Liver (tissue), 9 donors: ENCODE measurements around the gene AMBRA1. TPM values are rescaled to one million over a fixed set of nuclear protein-coding genes. Genes with fewer than 3 reads are reported as not detected.

Source experiments
- DNase-seq: peaks from one replicate; pipeline ENCODE4 v3.0.0-alpha.2; 2017; ENCODE audit warnings: low spot score
- H3K27ac ChIP-seq, 2 donors: one replicate each; pipeline ENCODE4 v1.7.0; 2013; ENCODE audit warnings: inconsistent platforms in 2 of 2, low read length in 2 of 2, control low read depth in 1 of 2, low read depth in 1 of 2, mild to moderate bottlenecking in 1 of 2
- H3K27me3 ChIP-seq, 4 donors: one replicate each; pipeline versions ENCODE4 v1.6.1 to v1.7.0; 2013; ENCODE audit warnings: low read length in 3 of 4, inconsistent platforms in 1 of 4, mild to moderate bottlenecking in 1 of 4, moderate library complexity in 1 of 4; ENCODE audit not compliant: control insufficient read depth in 4 of 4, insufficient read depth in 4 of 4
- H3K36me3 ChIP-seq, 4 donors: one replicate each; pipeline versions ENCODE4 v1.6.1 to v1.7.0; 2013; ENCODE audit warnings: low read length in 3 of 4, mild to moderate bottlenecking in 3 of 4, low read depth in 1 of 4, moderate library complexity in 1 of 4; ENCODE audit not compliant: control insufficient read depth in 4 of 4, insufficient read depth in 3 of 4
- H3K4me1 ChIP-seq, 4 donors: one replicate each; pipeline versions ENCODE4 v1.6.1 to v1.7.0; 2013; ENCODE audit warnings: low read length in 3 of 4, mild to moderate bottlenecking in 3 of 4, moderate library complexity in 1 of 4; ENCODE audit not compliant: control insufficient read depth in 4 of 4, insufficient read depth in 4 of 4
- H3K4me3 ChIP-seq, 3 donors: one replicate each; pipeline versions ENCODE4 v1.6.1 to v1.7.0; 2013; ENCODE audit warnings: low read length in 3 of 3, control low read depth in 1 of 3, low read depth in 1 of 3, mild to moderate bottlenecking in 1 of 3
- H3K9ac ChIP-seq, 2 donors: one replicate each; pipeline ENCODE4 v1.7.0; 2013; ENCODE audit warnings: low read length in 2 of 2, mild to moderate bottlenecking in 2 of 2, moderate library complexity in 2 of 2, control low read depth in 1 of 2, low read depth in 1 of 2
- H3K9me3 ChIP-seq, 4 donors: one replicate each; pipeline versions ENCODE4 v1.6.1 to v1.7.0; 2013; ENCODE audit warnings: low read length in 3 of 4; ENCODE audit not compliant: control insufficient read depth in 4 of 4
- CTCF ChIP-seq: fragments of 150-350 bp; IDR thresholded peaks from 2 replicates; pipeline ENCODE4 v1.5.1; 2017; ENCODE audit warnings: improper control_type of control experiment, low read depth, low read length; ENCODE audit not compliant: missing input control
- EGR1 ChIP-seq, 2 donors: IDR thresholded peaks; 2 replicates each; pipeline ENCODE4 v1.6.1; 2016 to 2018; ENCODE audit warnings: antibody characterized with exemption in 2 of 2, low read depth in 2 of 2
- FOXA1 ChIP-seq: IDR thresholded peaks from 2 replicates; pipeline ENCODE4 v1.6.1; 2016; ENCODE audit warnings: antibody characterized with exemption
- FOXA2 ChIP-seq: IDR thresholded peaks from 2 replicates; pipeline ENCODE4 v1.6.1; 2016; ENCODE audit warnings: antibody characterized with exemption
- GABPA ChIP-seq, 2 donors: IDR thresholded peaks in 1 of 2; conservative IDR thresholded peaks in 1 of 2; 2 replicates each; pipeline ENCODE4 v1.6.1; 2016; ENCODE audit warnings: antibody characterized with exemption in 2 of 2, mild to moderate bottlenecking in 1 of 2, moderate library complexity in 1 of 2
- HNF4A ChIP-seq, 2 donors: conservative IDR thresholded peaks; 2 replicates each; pipeline ENCODE4 v1.6.1; 2016; ENCODE audit warnings: antibody characterized with exemption in 2 of 2, mild to moderate bottlenecking in 2 of 2
- HNF4G ChIP-seq: IDR thresholded peaks from 2 replicates; pipeline ENCODE4 v1.6.1; 2016; ENCODE audit warnings: antibody characterized with exemption
- JUND ChIP-seq, 2 donors: IDR thresholded peaks; 2 replicates each; pipeline ENCODE4 v1.6.1; 2016; ENCODE audit warnings: antibody characterized with exemption in 2 of 2
- MAX ChIP-seq: IDR thresholded peaks from 2 replicates; pipeline ENCODE4 v1.6.1; 2016; ENCODE audit warnings: antibody characterized with exemption
- RAD21 ChIP-seq, 2 donors: IDR thresholded peaks; 2 replicates each; pipeline ENCODE4 v1.6.1; 2016; ENCODE audit warnings: antibody characterized with exemption in 2 of 2, mild to moderate bottlenecking in 2 of 2
- RXRA ChIP-seq, 2 donors: IDR thresholded peaks; 2 replicates each; pipeline ENCODE4 v1.6.1; 2017 to 2018; ENCODE audit warnings: antibody characterized with exemption in 2 of 2, mild to moderate bottlenecking in 1 of 2
- SP1 ChIP-seq: IDR thresholded peaks from 2 replicates; pipeline ENCODE4 v1.6.1; 2018; ENCODE audit warnings: antibody characterized with exemption, mild to moderate bottlenecking
- TAF1 ChIP-seq: conservative IDR thresholded peaks from 2 replicates; pipeline ENCODE4 v1.6.1; 2016; ENCODE audit warnings: antibody characterized with exemption, mild to moderate bottlenecking
- WGBS: extraction: QIAGEN DNeasy Blood & Tissue Kit; methylation state at CpG from one replicate; pipeline ENCODE4 v1.1.7; 2013; 5-methylcytosine and 5-hydroxymethylcytosine counted together
- polyA plus RNA-seq, 2 donors: library from polyadenylated mRNA; stranded (reverse) in 1 of 2; unstranded in 1 of 2; fragments of 200-250 nt in 1 of 2; fragments of >200 nt in 1 of 2; fragmentation: Nextera tagmentation in 1 of 2; extraction: Ambion mirVana in 1 of 2; gene quantifications; one replicate each; pipeline versions ENCODE4 v1.2.1 to v1.2.3, GENCODE V29; 2013 to 2015
- total RNA-seq, 2 donors: library from RNA; depleted of rRNA; stranded (reverse); fragments of >200 nt; gene quantifications; one replicate each; pipeline ENCODE4 v1.2.3, GENCODE V29; 2014
- TF ChIP-seq, protein P1 (sequence below): IDR thresholded peaks from 2 replicates; pipeline ENCODE4 v1.6.1; 2016; ENCODE audit warnings: antibody characterized with exemption
- TF ChIP-seq, protein P2 (sequence below): IDR thresholded peaks from 2 replicates; pipeline ENCODE4 v1.6.1; 2016; ENCODE audit warnings: antibody characterized with exemption
- TF ChIP-seq, protein P3 (sequence below): IDR thresholded peaks from 2 replicates; pipeline ENCODE4 v1.6.1; 2016; ENCODE audit warnings: antibody characterized with exemption, mild to moderate bottlenecking
- donor health status: healthy.
- donor health status: healthy.
- donor health status: healthy.
- donor health status: healthy.
- donor health status: healthy.

AMBRA1 gene
- total and polyA plus RNA-seq, 4 donors, result 3.7 to 25.7 (median 15.1) TPM

- Histone ChIP-seq H3K27ac (no peak overlapping the region), H3K27me3 (no peaks in the 10 kb centered on the region)
Observed at GRCh38 chr11:46611526-46612304, 17.9 kb upstream of the AMBRA1 start.

GRCh38 chr11:46609386-46609785 lies 15.6 kb upstream of the AMBRA1 start:
- 95% methylated on average over 6 of the region's 6 CpGs for WGBS
- Histone ChIP-seq H3K4me1 (peaks cover 0 to 2% (median 0%) of the 10 kb centered on the region in 4 donors), H3K9me3 (no peaks in the 10 kb centered on the region), H3K9ac (no peak overlapping the region), H3K27ac (no peak overlapping the region), H3K27me3 (no peaks in the 10 kb centered on the region), H3K36me3 (no peaks in the 10 kb centered on the region), H3K4me3 (no peak overlapping the region)
- DNase-seq, result no peak
- TF ChIP-seq RAD21 (IDR thresholded peaks at IDR 0.05), result no peak
- no peak for TF ChIP-seq RXRA (IDR thresholded peaks at IDR 0.05)
- no peak for TF ChIP-seq JUND (IDR thresholded peaks at IDR 0.05)
- no peak for TF ChIP-seq EGR1 (IDR thresholded peaks at IDR 0.05; ENCODE audit: low read depth in 2 of 2)
- no peak for TF ChIP-seq FOXA2

More at GRCh38 chr11:46611526-46612304, 17.9 kb upstream of the AMBRA1 start:
- peak; percentile 52 for DNase-seq
- H3K4me1 ChIP-seq, result peaks cover 2 to 13% (median 9%) of the 10 kb centered on the region in 4 donors
- 73% methylated on average over 5 of the region's 5 CpGs for WGBS
- no peaks in the 10 kb centered on the region for H3K36me3 ChIP-seq
- TF ChIP-seq, protein P1, sequence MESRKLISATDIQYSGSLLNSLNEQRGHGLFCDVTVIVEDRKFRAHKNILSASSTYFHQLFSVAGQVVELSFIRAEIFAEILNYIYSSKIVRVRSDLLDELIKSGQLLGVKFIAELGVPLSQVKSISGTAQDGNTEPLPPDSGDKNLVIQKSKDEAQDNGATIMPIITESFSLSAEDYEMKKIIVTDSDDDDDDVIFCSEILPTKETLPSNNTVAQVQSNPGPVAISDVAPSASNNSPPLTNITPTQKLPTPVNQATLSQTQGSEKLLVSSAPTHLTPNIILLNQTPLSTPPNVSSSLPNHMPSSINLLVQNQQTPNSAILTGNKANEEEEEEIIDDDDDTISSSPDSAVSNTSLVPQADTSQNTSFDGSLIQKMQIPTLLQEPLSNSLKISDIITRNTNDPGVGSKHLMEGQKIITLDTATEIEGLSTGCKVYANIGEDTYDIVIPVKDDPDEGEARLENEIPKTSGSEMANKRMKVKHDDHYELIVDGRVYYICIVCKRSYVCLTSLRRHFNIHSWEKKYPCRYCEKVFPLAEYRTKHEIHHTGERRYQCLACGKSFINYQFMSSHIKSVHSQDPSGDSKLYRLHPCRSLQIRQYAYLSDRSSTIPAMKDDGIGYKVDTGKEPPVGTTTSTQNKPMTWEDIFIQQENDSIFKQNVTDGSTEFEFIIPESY, result no peak
- TF ChIP-seq FOXA1 (no peak), JUND (IDR thresholded peaks at IDR 0.05) (no peak), HNF4A (conservative IDR thresholded peaks at IDR 0.05) (no peak), TAF1 (no peak), HNF4G (no peak), MAX (no peak), CTCF (no peak), RXRA (IDR thresholded peaks at IDR 0.05) (no peak)
- TF ChIP-seq, protein P2, sequence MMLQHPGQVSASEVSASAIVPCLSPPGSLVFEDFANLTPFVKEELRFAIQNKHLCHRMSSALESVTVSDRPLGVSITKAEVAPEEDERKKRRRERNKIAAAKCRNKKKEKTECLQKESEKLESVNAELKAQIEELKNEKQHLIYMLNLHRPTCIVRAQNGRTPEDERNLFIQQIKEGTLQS, result no peak
- H3K9me3 ChIP-seq, result no peaks in the 10 kb centered on the region
- H3K4me3 ChIP-seq, result no peak overlapping the region
- H3K9ac ChIP-seq, result no peak overlapping the region

DNA sequence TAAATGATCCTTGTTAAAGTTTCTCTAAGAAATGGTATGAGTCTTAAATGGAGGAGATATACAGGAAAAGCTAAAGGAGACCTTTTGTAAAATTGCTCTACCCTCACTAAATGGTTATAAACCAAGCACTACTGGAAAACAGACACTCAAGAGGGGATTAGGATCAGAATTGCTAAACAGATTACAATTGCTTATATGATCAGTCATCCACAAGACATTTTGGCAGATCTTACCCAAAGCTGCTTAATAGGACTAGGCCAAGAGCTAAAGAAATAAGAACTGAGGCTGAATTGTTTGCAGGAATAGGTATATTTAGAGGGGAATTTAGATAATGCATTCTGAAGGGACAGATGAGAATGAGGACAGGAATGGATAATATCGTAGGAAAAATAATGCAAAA lies 13.7 kb upstream of the AMBRA1 start:
- Histone ChIP-seq H3K4me1 (peaks cover 0 to 2% (median 0%) of the 10 kb centered on the region in 4 donors), H3K36me3 (peaks cover 0 to 4% (median 0%) of the 10 kb centered on the region in 4 donors), H3K27ac (no peak overlapping the region), H3K9ac (no peak overlapping the region), H3K4me3 (no peak overlapping the region), H3K27me3 (no peaks in the 10 kb centered on the region), H3K9me3 (no peaks in the 10 kb centered on the region)
- WGBS, result 96% methylated on average over 1 of the region's 1 CpG
- no peak for DNase-seq
- TF ChIP-seq GABPA (IDR thresholded peaks at IDR 0.05 in 1 of 2, conservative IDR thresholded peaks at IDR 0.05 in 1 of 2) (no peak), FOXA2 (no peak), RAD21 (IDR thresholded peaks at IDR 0.05) (no peak), HNF4A (conservative IDR thresholded peaks at IDR 0.05) (no peak), SP1 (no peak), EGR1 (IDR thresholded peaks at IDR 0.05; ENCODE audit: low read depth in 2 of 2) (no peak), RXRA (IDR thresholded peaks at IDR 0.05) (no peak), HNF4G (no peak)
- TF ChIP-seq, protein P3, sequence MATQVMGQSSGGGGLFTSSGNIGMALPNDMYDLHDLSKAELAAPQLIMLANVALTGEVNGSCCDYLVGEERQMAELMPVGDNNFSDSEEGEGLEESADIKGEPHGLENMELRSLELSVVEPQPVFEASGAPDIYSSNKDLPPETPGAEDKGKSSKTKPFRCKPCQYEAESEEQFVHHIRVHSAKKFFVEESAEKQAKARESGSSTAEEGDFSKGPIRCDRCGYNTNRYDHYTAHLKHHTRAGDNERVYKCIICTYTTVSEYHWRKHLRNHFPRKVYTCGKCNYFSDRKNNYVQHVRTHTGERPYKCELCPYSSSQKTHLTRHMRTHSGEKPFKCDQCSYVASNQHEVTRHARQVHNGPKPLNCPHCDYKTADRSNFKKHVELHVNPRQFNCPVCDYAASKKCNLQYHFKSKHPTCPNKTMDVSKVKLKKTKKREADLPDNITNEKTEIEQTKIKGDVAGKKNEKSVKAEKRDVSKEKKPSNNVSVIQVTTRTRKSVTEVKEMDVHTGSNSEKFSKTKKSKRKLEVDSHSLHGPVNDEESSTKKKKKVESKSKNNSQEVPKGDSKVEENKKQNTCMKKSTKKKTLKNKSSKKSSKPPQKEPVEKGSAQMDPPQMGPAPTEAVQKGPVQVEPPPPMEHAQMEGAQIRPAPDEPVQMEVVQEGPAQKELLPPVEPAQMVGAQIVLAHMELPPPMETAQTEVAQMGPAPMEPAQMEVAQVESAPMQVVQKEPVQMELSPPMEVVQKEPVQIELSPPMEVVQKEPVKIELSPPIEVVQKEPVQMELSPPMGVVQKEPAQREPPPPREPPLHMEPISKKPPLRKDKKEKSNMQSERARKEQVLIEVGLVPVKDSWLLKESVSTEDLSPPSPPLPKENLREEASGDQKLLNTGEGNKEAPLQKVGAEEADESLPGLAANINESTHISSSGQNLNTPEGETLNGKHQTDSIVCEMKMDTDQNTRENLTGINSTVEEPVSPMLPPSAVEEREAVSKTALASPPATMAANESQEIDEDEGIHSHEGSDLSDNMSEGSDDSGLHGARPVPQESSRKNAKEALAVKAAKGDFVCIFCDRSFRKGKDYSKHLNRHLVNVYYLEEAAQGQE, result no peak
- TF ChIP-seq, protein P1, result no peak
